Measurements from ENCODE around the gene CPA4.

Gene CPA4

GRCh38 chr7:130346177-130346905 lies 53.4 kb downstream of the CPA4 start:
- DNase-seq = no peak

GRCh38 chr7:130346941-130347340 lies 54.0 kb downstream of the CPA4 start:
- no peak for DNase-seq

- DNase-seq = peak; percentile 24
Observed at GRCh38 chr7:130349911-130350782, 57.2 kb downstream of the CPA4 start.

GRCh38 chr7:130350945-130351790 lies 58.2 kb downstream of the CPA4 start:
- DNase-seq = no peak

- no peak for DNase-seq
Observed at GRCh38 chr7:130351791-130352090, 58.8 kb downstream of the CPA4 start.

- peak; percentile 91 for DNase-seq
Observed at GRCh38 chr7:130352194-130353074, 59.5 kb downstream of the CPA4 start.

- DNase-seq = no peak
Observed at GRCh38 chr7:130353196-130353595, 60.2 kb downstream of the CPA4 start.

GRCh38 chr7:130356121-130356875 lies 63.3 kb downstream of the CPA4 start:
- DNase-seq = no peak

GRCh38 chr7:130356876-130357611 lies 64.1 kb downstream of the CPA4 start:
- DNase-seq = no peak

GRCh38 chr7:130358471-130358870 lies 65.5 kb downstream of the CPA4 start:
- no peak for DNase-seq

GRCh38 chr7:130359276-130359857 lies 66.4 kb downstream of the CPA4 start:
- no peak for DNase-seq

GRCh38 chr7:130360518-130360917 lies 67.6 kb downstream of the CPA4 start:
- DNase-seq = no peak

GRCh38 chr7:130361681-130362080 lies 68.7 kb downstream of the CPA4 start:
- no peak for DNase-seq

- DNase-seq = no peak
Observed at GRCh38 chr7:130362251-130362816, 69.4 kb downstream of the CPA4 start.

GRCh38 chr7:130363026-130363847 lies 70.3 kb downstream of the CPA4 start:
- DNase-seq = no peak

- DNase-seq = no peak
Observed at GRCh38 chr7:130364451-130364850, 71.5 kb downstream of the CPA4 start.

GRCh38 chr7:130365088-130365487 lies 72.1 kb downstream of the CPA4 start:
- no peak for DNase-seq

- DNase-seq = peak; percentile 98
Observed at GRCh38 chr7:130365511-130366441, 72.8 kb downstream of the CPA4 start.
